ENCODE measurements around the gene KLRB1.
"Not testable (repeated sequence)": the region's sequence is repeated elsewhere in the genome, so short reads cannot be mapped to it uniquely, and the experiment has no call there.

KLRB1 gene

DNA sequence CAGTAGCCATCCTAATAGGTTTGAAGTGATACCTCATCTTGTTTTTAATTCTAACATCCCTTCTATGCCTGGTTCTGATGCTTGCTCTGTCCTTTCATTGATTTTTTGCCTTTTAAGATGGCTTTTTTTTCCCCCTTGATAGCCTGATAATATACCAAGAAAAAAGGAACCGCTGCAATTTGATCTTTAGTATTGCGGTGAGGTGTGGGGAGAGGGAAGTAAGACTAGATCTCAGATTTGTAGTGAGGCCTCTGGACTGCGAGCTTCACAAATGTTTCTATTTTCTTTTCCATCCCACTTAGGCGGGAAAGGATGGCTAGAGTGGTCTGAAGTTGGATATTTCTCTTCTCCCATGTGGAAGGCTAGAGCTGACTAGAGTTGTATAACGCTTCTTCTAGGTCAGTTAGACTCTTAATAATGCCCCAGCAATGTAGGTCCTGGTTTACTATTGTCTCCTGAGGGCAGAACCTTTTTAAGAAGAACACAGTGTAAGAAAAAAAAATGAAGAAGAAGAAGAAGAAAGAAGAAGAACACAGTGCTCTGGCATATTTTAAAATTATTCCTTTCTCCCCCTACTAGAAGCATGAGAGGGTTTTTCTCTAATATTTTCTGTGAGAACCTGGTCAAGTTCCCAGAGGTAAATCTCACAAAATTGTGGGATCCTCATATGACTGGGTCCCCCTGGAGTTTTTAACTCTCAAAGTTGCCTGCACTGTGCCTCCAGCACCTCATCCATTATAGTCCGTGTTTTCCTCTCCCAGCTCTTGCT, 11.9 kb upstream of the KLRB1 start:
- DNase-seq (no peak), ATAC-seq (no peak)

- not testable (repeated sequence) for DNase-seq, ATAC-seq
Observed at GRCh38 chr12:9618906-9619305, 11.2 kb upstream of the KLRB1 start.

- ATAC-seq (no peak), DNase-seq (no peak)
Observed at GRCh38 chr12:9617124-9617523, 9.4 kb upstream of the KLRB1 start.

- ATAC-seq (peak; percentile 49), DNase-seq (no peak)
Observed at GRCh38 chr12:9615420-9616136, 7.9 kb upstream of the KLRB1 start.

GRCh38 chr12:9610606-9611005, 2.9 kb upstream of the KLRB1 start:
- not testable (repeated sequence) for DNase-seq, ATAC-seq

- ATAC-seq, result no peak
- no peak for DNase-seq
Observed at GRCh38 chr12:9606736-9607372, 862 bp downstream of the KLRB1 start.

DNA sequence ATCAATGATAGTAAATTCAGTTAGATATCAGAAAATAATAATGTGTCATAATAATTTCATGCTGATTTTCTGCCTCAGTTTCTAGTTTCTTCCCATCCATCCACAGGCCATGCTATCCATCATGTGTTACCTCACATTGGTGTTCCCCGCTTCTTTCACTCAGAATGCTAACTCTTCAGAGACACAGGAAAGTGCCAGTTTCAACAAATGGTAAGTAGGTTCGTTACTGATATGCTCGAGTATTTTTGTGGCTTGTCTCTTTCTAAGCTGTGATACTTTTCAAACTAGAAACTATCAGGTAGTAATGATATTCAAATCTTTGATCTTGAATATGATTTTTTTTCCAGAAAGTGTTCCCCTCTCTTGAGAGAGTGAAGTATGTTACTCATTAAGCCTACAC, 1.5 kb downstream of the KLRB1 start:
- ATAC-seq, result no peak
- DNase-seq, result no peak

- ATAC-seq (no peak), DNase-seq (no peak)
Observed at GRCh38 chr12:9605483-9605882, 2.2 kb downstream of the KLRB1 start.

GRCh38 chr12:9604287-9604686, 3.4 kb downstream of the KLRB1 start:
- ATAC-seq (peak; percentile 46), DNase-seq (no peak)

- DNase-seq, ATAC-seq: not testable (repeated sequence)
Observed at GRCh38 chr12:9600426-9600825, 7.3 kb downstream of the KLRB1 start.

GRCh38 chr12:9598363-9598762, 9.4 kb downstream of the KLRB1 start:
- no peak for ATAC-seq
- DNase-seq, result no peak

- DNase-seq (no peak), ATAC-seq (no peak)
Observed at GRCh38 chr12:9597365-9597764, 10.4 kb downstream of the KLRB1 start.

GRCh38 chr12:9590441-9590840, 17.3 kb downstream of the KLRB1 start:
- DNase-seq, result no peak

DNA sequence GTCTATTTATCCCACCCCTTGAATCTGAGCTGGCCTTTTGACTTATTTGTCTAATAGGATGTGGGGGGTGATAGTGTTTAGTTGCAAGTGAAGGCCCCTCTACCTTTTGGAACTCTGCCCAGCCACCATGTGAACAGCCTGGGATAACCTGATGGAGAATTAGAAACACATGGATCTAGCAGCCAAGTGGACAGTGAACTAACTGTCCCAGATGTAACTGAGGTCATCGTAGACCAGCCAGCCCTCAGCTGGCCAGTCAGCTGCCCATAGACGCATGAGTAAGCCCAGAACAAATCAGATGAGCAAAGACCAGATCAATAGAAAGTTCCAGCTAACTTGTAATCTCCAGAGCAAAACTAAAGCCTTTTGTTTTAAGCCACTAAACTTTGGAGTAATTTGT, 19.0 kb downstream of the KLRB1 start:
- no peak for DNase-seq
- no peak for ATAC-seq

More at GRCh38 chr12:9590441-9590840, 17.3 kb downstream of the KLRB1 start:
- ATAC-seq, result no peak

GRCh38 chr12:9587987-9588600, 19.6 kb downstream of the KLRB1 start:
- DNase-seq (no peak), ATAC-seq (no peak)

GRCh38 chr12:9577729-9578128, 30.0 kb downstream of the KLRB1 start:
- ATAC-seq, DNase-seq: not testable (repeated sequence)

DNA sequence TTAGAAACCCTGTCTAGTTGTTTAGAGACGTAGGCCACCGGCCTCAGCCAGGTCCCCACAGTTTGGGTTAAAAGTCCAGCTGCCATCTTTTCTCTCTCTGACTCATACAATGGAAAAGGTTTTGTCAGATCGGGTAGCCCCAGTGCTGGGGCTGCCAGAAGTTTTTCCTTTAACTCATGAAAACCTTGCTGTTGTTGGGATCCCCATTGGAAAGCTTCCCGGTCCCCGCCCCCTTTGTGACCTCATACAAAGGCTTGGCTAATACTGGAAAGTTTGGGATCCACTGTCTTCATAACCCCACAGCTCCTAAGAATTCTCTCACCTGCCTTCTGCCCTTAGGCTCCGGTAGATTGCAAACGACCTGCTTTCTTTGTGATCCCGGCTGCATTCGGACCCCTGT, 40.6 kb downstream of the KLRB1 start:
- not testable (repeated sequence) for DNase-seq, ATAC-seq

DNA sequence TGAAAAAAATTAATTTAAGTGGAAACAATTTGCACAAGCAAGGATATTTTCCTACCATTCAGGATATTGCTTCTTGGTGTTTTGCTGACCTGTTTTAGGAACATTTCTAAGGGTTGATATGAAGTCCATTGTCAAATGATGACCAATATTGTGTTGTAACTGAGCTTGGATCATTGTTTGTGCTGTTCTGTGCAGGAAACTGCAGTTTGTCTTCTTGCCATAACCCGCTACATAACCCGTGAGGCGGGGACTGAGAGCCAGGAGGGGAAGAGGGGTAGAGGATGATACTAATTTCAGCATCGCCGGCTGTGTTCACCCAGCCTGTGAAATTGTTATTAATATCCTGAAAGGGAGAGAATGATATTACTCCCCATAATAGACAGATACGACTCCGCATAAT, 41.6 kb downstream of the KLRB1 start:
- not testable (repeated sequence) for DNase-seq

GRCh38 chr12:9564418-9564817, 43.3 kb downstream of the KLRB1 start:
- not testable (repeated sequence) for DNase-seq, ATAC-seq

More for the DNA sequence above, 41.6 kb downstream of the KLRB1 start:
- not testable (repeated sequence) for ATAC-seq

GRCh38 chr12:9562841-9563453, 44.8 kb downstream of the KLRB1 start:
- DNase-seq, ATAC-seq: not testable (repeated sequence)

- not testable (repeated sequence) for DNase-seq, ATAC-seq
Observed at GRCh38 chr12:9545489-9545888, 62.2 kb downstream of the KLRB1 start.
